ENCODE results near the gene FAT2.

DNA sequence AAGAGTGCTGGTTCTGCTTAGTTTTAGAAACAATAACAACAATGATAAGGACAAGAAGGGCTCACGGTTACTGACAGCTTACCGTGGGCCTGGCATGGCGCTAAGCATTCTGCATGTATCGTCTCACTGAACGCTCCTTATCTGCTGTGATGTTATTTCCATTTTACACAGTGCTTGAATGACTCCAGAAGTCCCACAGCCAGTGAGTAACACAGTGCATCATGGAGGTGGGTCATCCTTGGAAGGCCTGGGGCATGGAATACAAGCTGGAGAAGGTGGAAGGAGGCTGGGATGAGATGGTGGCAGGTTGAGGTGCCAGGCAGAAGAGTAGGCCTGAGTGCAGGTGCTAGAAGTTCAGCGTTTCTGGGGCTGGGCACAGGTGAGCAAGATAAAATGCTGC is 36.5 kb upstream of the FAT2 start:
- TF ChIP-seq POLR2A (IDR thresholded peaks at IDR 0.05): no peak
- TF ChIP-seq, protein P1, sequence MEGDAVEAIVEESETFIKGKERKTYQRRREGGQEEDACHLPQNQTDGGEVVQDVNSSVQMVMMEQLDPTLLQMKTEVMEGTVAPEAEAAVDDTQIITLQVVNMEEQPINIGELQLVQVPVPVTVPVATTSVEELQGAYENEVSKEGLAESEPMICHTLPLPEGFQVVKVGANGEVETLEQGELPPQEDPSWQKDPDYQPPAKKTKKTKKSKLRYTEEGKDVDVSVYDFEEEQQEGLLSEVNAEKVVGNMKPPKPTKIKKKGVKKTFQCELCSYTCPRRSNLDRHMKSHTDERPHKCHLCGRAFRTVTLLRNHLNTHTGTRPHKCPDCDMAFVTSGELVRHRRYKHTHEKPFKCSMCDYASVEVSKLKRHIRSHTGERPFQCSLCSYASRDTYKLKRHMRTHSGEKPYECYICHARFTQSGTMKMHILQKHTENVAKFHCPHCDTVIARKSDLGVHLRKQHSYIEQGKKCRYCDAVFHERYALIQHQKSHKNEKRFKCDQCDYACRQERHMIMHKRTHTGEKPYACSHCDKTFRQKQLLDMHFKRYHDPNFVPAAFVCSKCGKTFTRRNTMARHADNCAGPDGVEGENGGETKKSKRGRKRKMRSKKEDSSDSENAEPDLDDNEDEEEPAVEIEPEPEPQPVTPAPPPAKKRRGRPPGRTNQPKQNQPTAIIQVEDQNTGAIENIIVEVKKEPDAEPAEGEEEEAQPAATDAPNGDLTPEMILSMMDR (IDR thresholded peaks at IDR 0.05): no peak
